GM19328 (cell line): Measurements from ENCODE around the gene FNIP2.
"Not testable (repeated sequence)": the region's sequence is repeated elsewhere in the genome, so short reads cannot be mapped to it uniquely, and the experiment has no call there.

Experiments
- ATAC-seq: cut with Tn5 transposase; IDR thresholded peaks from one replicate; pipeline ENCODE4 v1.9.1; 2021; ENCODE audit warnings: mild to moderate bottlenecking, moderate library complexity; ENCODE audit not compliant: unreplicated experiment

The FNIP2 gene

GRCh38 chr4:158946825-158947224 is 178.0 kb downstream of the FNIP2 start:
- no peak for ATAC-seq

DNA sequence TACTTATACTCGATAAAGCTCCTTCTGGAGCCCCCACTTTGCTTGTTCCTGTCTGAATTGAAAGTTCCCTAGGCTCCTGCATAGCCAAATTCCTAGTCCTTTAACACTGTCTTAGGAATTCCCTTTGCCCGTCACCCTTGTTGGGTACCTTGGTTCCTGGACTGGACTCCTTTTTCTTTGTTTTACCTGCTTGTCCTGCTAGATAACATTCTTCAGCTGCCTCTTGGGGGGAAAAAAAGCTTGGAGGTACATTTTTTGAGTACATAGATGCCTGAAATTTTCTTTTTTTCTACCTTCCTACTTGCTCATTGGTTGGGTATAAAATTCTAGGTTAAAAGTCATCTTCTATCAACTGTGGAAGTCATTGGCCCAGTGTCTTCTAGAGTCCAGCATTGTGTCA is 179.2 kb downstream of the FNIP2 start:
- no peak for ATAC-seq

- no peak for ATAC-seq
Measured at GRCh38 chr4:158949099-158949498, 180.3 kb downstream of the FNIP2 start.

DNA sequence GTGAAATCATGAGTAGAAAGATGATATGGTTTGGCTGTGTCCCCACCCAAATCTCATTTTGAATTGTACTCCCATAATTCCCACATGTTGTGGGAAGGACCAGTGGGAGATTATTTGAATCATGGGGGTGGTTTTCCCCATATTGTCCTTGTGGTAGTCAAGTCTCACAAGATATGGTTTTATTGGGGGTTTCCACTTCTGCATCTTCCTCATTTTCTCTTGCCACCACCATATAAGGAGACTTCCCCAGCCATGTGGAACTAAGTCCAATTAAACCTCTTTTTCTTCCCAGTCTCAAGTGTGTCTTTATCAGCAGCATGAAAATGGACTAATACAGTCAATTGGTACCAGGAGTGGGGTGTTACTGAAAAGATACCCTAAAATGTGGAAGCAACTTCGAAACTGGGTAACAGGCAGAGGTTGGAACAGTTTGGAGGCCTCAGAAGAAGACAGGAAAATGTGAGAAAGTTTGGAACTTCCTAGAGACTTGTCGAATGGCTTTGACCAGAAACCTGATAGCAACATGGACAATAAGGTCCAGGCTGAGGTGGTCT is 183.5 kb downstream of the FNIP2 start:
- ATAC-seq = not testable (repeated sequence)

- ATAC-seq = not testable (repeated sequence)
Measured at GRCh38 chr4:158956345-158956744, 187.5 kb downstream of the FNIP2 start.

- ATAC-seq = not testable (repeated sequence)
Measured at GRCh38 chr4:158956918-158957317, 188.1 kb downstream of the FNIP2 start.
